Fibroblast of villous mesenchyme (primary cell): ENCODE data around the gene BRAF. TPM values are rescaled to one million over a fixed set of nuclear protein-coding genes. Genes with fewer than 3 reads are reported as not detected.
"Not testable (repeated sequence)": the region's sequence is repeated elsewhere in the genome, so short reads cannot be mapped to it uniquely, and the experiment has no call there.

Experiments used
- DNase-seq: peaks from one replicate; pipeline ENCODE4 v3.0.0-alpha.2; 2010; ENCODE audit warnings: low read depth
- H3K4me3 ChIP-seq: 2 replicates; pipeline ENCODE4 v1.5.1; 2011; ENCODE audit warnings: low read depth, mild to moderate bottlenecking, low read length
- total RNA-seq: library from RNA; depleted of rRNA; stranded (reverse); fragments of >200 nt; gene quantifications from 2 replicates; pipeline ENCODE4 v1.2.3, GENCODE V29; 2012
- TF ChIP-seq, protein P1 (sequence below): IDR thresholded peaks from 2 replicates; pipeline ENCODE4 v1.5.1; 2012; ENCODE audit warnings: low read depth, mild to moderate bottlenecking, low read length; ENCODE audit not compliant: insufficient read depth

BRAF gene
- 23.2 and 30.7 TPM in 2 replicates for total RNA-seq

DNA sequence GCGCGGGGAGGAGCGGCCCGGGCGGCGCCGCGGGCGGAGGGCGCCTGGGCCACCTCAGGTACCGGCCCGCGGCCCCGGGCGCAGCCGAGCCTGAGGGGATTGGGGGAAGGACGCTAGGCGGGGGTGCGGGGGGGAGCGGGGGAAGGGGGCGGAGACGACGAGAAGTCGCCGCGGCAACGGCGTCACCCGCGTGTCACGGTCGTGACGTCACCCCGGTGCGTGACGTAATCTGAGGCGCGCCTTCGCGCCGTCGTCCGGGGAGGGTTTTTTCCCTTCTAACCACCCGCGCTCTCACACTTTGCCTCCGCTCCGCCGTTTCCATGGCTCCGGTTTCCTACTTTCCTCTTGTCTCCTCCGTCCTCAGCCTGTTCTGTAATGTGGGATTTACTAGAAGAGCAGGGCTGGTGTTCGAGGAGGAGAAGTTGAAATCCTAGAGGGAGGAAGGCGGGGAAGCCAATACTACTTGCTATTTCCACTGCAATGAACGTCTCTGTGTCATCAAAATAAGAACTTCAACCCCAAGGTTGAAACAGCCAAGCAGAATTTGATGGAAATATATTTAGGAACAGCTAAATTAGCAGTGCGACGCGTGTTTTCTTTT, at the start of gene BRAF:
BRAF (minus strand) TSS at position 109 of the 601 bp plus-strand sequence. CDS start 226 bp downstream, outside the sequence.
- TF ChIP-seq, protein P1, sequence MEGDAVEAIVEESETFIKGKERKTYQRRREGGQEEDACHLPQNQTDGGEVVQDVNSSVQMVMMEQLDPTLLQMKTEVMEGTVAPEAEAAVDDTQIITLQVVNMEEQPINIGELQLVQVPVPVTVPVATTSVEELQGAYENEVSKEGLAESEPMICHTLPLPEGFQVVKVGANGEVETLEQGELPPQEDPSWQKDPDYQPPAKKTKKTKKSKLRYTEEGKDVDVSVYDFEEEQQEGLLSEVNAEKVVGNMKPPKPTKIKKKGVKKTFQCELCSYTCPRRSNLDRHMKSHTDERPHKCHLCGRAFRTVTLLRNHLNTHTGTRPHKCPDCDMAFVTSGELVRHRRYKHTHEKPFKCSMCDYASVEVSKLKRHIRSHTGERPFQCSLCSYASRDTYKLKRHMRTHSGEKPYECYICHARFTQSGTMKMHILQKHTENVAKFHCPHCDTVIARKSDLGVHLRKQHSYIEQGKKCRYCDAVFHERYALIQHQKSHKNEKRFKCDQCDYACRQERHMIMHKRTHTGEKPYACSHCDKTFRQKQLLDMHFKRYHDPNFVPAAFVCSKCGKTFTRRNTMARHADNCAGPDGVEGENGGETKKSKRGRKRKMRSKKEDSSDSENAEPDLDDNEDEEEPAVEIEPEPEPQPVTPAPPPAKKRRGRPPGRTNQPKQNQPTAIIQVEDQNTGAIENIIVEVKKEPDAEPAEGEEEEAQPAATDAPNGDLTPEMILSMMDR, result no peak
- DNase-seq, result peak; percentile 89
- peak within 1 kb of the TSS; percentile 89 for H3K4me3 ChIP-seq

DNA sequence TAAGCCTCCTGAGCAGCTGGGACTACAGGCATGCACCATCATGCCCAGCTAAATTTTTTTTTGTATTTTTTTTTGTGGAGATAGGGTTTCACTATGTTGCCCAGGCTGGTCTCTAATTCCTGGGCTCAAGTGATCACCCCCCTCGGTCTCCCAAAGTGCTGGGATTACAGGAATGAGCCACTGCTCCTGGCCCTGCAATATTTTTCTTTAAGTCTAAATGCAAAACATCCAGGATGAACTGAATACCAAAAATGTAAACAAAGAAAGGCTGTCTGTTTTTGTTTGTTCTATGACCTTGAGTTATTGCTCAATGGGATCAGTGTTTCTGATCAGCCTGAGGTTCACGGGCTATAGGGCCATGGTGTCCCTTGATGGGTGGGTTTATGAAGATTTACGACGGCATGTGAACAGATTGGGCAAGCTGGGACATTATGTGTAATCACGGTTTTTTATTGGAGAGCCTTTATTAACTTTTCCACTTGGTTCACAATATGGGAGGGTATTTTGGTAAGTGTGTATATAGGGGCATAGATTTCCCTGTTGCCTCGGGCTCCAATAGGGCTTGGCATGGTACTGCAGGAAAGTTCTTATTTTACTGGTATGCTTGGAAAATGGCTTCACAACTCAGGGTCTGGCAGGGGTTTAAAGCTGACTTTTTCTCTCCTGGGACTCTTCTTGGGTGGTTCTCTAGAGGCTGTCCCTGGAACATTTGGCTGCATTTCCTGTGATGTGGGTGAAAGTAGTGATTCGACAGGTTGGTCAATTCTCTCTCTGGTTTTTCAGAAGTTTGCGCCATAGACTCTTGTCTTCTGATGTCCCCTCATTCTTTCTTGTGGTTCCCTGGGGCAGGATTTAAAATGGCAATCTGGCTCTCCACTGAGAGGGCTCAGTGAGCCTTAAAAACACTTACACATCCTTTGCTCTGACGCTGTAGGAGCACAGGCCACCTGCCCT, 48.4 kb upstream of the BRAF start:
- H3K4me3 ChIP-seq, result no peak overlapping the region
- TF ChIP-seq, protein P1, result no peak
- peak; percentile 74 for DNase-seq

DNA sequence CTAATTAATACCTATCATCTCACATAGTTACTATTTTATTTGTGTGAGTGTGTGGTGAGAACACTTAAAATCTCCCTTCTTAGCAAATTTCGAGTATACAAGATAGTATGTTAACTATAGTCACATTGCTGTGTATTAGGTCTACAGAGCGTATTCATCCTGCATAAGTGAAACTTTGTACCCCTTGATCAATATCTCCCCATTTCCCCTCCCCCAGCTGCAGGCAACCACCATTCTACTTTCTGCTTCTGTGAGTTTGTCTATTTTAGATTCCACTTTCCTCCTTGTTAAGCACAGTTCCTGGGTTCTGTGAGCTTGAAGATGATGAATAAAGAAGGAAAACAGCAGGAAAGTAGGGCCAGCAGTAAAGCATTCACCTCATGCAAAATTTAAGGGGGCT, 47.6 kb upstream of the BRAF start:
- no peak overlapping the region for H3K4me3 ChIP-seq
- no peak for DNase-seq
- TF ChIP-seq, protein P1, result no peak

DNA sequence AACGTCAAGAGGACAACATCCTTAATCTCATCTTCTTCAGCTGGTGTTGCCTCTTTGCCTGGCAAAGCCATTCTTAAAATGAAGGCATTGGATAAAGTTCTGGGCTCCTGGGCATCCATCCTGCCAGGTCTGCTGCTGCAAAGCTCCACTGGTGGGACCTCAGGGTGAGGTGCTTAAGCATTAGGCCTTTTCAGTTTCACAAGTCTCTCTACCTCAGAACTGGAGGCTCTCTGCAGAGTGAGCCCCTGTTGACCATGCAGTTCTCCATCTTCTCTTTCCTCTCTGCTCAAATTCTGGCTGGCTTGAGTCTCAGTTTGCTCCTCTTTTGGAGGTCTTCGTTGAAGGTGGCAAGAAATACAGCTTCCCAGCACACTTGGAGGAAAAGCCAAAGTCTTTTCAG, 42.7 kb upstream of the BRAF start:
- H3K4me3 ChIP-seq, result no peak overlapping the region
- TF ChIP-seq, protein P1, result no peak
- DNase-seq, result no peak

DNA sequence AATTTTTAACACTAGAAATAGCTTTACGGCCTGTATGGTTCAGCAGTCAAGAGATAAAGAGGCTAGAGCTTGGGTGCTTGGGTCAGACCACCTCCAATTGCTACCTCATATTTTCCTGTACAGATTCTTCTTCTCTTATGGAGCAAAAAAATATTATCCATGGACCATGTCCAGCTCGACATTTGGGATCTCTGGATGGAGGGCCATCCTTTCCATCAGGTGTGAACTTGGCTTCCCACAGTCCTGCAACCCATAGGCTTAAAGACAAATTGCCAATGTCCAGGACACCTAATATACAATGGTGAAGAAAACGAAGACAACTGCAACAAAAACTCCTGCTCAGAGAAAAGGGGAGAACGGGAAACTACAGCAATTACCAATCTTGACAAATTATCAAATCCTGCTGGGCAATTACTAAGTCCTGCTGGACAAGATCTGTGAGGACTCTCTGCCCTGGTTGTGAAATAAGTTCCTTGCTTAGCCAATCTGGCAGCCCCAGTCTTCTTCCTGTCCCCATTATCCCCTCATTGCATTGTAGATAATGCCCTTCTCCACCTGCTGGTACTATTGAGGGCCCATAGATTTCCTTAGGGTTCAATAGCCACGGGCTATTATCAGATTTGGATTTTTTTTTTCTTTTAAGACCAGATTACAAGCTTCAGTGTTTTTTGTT, 42.0 kb upstream of the BRAF start:
- TF ChIP-seq, protein P1, result no peak
- no peak for DNase-seq

DNA sequence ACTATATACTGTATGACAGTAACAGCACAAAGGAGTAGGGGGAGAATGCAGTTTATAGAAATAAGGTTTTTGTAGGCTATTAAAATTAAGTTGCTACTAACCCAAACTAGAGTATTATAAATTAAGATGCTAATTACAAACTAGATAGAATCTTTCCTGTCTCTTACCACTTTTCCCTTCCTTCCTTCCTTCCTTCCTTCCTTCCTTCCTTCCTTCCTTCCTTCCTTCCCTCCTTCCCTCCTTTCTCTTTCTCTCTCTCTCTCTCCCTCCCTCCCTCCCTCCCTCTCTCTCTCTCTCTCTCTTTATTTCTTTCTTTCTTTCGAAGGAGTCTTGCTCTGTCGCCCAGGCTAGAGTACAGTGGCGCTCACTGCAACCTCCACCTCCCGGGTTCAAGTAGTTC, 36.4 kb upstream of the BRAF start:
- TF ChIP-seq, protein P1, result no peak
- no peak for DNase-seq
- H3K4me3 ChIP-seq, result no peak overlapping the region

More for the DNA sequence above, 42.0 kb upstream of the BRAF start:
- no peak overlapping the region for H3K4me3 ChIP-seq

DNA sequence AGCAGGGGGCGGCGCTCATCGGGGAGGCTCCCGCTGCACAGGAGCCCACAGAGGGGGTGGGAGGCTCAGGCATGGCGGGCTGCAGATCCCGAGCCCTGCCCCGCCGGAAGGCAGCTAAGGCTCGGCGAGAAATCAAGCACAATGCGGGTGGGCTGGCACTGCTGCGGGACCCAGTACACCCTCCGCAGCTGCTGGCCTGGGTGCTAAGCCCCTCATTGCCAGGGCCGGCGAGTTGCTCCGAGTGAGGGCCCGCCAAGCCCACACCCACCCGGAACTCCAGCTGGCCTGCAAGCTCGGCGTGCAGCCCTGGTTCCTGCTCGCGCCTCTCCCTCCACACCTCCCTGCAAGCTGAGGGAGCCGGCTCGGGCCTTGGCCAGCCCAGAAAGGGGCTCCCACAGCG, 32.3 kb upstream of the BRAF start:
- DNase-seq, H3K4me3 ChIP-seq: not testable (repeated sequence)
